HG03432 (cell line): ENCODE data around the gene CORO2A.

Experiments used
- ATAC-seq: cut with Tn5 transposase; IDR thresholded peaks from one replicate; pipeline ENCODE4 v1.9.1; 2021; ENCODE audit warnings: mild to moderate bottlenecking, moderate library complexity; ENCODE audit not compliant: unreplicated experiment

CORO2A gene

GRCh38 chr9:98220911-98221310 is 28.5 kb upstream of the CORO2A start:
- no peak for ATAC-seq

- no peak for ATAC-seq
Observed at GRCh38 chr9:98219794-98220370, 27.4 kb upstream of the CORO2A start.

DNA sequence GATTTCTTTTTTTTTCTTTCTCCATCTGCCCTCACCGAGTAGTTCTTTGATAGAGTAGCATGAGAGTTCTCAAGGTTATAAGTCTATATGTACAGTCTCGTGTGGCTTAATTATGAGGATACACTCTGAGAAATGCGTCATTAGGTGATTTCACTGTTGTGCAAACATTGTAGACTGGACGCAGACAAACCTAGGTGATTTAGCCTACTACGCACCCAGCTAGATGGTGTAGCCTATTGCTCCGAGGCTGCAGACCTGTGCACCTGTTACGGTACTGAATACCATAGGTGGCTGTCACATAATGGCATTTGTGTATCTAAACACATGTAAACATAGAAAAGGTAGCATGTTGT is 26.9 kb upstream of the CORO2A start:
- no peak for ATAC-seq

DNA sequence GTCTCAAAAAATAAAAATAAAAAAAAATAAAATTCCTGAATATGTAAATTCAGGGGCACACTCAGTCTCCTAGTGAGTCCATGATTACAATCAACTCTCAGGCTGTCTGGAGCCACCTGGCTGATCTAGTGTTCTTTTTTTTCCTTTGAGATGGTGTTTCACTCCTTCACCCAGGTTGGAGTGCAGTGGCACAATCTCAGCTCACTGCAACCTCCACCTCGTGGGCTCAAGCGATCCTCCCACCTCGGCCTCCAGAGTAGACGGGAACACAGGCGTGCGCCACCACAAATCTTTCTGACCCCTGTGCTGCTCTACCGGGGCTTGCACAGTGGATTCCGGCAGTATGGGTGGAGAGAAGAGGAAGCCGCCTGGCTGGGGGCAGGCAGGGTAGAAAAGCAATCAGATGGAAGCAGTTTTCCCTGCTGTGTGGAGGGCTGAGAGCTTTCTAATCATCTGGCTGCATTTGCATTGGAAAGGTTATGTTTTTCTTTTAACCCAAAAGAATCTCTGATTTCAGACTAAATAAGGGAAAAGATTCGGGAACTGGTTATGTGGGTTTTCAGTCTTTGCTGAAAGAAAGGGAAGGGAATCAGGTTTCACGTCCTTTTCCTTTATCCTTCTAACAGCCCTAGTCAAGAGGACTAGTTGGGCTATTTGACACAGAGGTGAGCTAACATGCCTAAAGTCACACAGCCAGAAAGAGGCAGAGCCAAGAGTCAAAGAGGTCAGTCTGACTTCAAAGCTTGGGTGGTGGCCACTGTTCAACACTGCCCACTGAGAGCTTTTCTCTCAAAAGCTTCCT is 26.3 kb upstream of the CORO2A start:
- no peak for ATAC-seq

DNA sequence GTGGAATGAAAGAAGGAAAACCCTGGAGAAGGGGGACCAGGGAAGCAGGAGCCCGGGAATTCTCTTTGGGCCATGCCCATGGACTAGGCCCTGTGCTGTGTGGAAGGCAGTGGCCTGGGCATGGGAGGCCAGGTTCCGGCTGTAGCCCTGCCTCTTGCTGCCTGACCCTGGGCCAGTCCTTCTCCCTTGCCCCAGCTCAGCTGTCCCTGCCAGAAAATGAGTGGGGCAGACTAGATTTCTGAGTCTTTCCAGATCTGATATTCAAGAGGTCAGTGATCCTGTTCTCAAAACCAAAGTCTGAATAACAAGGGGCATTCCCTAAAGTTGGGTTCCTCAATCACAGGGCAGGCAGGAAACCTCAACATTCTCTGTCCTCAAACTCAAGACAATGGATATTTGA is 24.8 kb upstream of the CORO2A start:
- no peak for ATAC-seq

DNA sequence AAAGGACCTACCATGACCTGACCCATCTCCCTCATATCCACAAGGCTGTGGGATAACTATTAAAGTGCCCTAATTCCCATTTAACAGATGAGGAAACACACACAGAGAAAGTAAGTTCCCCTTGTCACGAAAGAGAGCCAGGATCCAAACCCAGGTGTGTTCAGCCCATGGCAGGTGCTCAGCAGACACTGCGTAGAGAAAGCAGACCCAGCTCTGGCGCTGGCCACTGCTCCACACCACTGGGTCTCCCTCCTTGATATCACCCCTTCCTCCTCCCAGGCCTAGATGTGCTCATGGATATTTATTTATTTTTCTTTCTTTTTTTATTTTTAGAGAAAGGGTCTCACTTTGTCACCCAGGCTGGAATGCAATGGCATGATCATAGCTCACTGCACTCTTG is 24.0 kb upstream of the CORO2A start:
- no peak for ATAC-seq

- ATAC-seq: no peak
Observed at GRCh38 chr9:98215821-98216220, 23.4 kb upstream of the CORO2A start.

DNA sequence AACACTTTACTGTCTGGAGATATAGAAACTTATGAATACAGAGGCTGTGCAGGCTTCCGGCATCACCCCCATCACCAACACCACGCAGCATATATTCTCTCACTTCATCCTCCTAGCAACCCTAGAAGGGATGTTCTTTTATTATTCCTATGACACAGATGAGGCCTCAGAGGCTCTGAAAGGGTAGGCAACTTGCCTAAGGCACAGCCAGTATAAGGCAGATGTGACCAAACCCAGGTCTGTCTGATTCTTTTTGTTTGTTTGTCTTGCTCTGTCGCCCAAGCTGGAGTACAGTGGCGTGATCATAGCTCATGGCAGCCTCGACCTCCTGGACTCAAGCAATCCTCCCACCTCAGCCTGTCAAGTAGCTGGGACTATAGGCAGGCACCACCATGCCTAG is 22.8 kb upstream of the CORO2A start:
- no peak for ATAC-seq

GRCh38 chr9:98214811-98215210 is 22.4 kb upstream of the CORO2A start:
- ATAC-seq: no peak

DNA sequence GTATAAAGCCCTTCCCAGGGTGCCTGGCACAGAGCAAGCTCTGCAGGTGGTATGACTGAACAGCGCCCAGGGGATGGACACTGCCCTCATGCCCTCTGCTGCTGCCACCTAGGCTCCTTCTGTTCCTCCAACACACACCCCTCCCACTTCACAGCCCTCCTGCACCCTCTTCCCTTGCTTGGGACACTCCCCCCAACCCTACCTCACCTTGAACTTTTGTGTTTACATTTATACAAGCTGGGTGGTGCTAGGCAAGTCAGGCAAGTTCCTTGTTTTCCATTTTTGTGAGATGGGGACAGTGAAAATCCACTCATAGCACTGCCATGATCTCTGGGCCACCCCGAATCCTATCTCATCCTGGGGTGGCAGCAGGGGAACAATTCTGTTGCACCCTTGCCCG is 18.8 kb upstream of the CORO2A start:
- no peak for ATAC-seq

DNA sequence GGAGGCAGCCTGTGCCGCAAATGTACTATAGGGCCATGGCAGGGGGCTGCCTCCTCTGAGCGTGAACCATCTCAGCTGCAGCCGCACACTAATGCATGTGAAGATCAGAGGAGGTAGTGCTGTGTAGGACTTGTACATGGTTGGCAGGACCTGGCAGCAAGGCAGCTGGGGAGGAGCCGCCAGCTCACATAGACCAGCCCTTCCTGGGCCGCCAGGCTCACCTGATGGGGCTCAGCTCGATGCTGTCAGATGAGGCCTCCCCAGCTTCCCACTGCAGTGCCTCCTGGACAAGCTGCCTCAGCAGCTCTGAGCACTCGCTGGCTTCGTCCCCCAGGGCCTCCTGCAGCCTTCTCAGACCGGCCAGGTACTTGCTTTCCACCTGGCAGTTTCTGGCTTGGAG is 18.0 kb upstream of the CORO2A start:
- no peak for ATAC-seq

- no peak for ATAC-seq
Observed at GRCh38 chr9:98209530-98209929, 17.1 kb upstream of the CORO2A start.

DNA sequence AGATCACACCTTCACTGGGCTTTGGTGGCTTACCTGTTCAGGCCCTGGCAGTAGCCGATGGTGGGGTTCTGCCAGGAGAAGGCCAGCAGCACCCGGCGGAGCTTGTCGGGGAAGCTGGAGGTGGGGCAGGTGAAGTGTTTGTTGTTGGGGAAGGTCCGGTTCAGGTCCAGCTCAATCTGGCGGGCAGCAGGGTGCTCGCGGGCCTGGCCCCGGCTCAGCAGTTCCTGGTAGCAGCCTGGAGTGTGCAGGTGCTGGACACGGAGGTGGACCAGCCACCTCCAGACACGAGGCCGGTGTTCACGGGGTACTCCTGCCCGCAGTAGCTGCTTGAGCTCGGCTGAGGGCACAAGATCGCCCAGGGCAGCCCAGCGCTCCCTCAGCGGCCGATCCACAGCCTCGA is 16.2 kb upstream of the CORO2A start:
- no peak for ATAC-seq

DNA sequence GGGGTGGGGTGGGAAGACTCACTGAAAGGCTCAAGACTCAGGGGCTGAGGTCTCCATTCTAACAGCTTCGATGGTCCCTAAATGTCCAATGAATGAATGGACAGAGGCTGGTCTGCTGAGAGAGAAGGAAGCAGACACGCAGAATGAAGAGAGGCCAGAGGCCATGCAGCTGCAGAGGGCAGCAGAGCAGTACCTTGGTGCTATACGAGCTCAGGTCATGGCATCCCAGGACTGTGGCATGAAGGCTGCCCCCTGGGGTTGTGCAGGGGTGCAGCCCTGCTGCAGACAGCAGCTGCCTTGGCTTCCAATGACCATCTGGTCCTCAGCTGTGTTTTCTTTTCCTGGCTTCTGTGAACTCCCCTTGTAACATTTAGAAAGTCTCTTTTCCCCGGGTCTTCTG is 15.2 kb upstream of the CORO2A start:
- no peak for ATAC-seq

GRCh38 chr9:98206754-98207153 is 14.3 kb upstream of the CORO2A start:
- no peak for ATAC-seq

DNA sequence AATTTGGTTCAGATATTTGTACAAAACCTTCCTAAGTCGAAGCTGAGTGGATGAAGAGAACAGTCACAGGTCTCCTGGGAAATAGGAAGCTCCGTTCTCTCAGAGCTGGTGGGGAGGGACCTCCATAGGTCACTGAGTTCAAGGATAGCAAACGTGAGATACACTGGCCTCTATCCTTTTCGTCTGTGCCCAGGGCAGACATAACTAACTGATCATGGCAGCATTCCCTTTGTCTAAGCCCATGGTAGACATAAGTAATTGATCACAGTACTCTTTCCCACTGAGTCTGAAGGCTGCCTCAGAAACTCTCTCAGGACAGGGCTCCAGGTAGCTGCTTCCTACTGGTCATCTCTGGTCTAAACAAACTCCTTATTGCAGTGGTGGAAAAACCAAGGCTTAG is 12.3 kb upstream of the CORO2A start:
- no peak for ATAC-seq

GRCh38 chr9:98203153-98203552 is 10.7 kb upstream of the CORO2A start:
- no peak for ATAC-seq

DNA sequence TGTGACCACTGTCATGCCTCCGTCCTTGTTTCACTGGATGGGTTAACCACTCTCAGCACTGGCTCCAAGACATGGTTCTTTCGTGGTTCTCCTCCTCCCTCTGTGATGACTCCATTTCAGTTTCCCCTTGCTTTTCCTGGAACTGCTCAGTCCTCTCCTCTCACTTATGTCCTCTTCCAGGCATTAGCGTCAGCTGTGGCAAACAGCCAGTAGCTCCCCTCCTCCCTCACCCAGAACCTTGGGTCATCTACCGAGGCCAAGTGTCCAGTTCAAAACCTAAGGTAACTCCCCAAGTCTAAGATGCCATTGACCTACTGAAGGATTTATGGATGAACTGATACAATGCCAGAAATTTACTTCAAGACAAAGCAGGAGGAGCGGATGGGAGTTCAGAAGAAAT is 9.8 kb upstream of the CORO2A start:
- ATAC-seq: no peak

GRCh38 chr9:98201749-98202148 is 9.3 kb upstream of the CORO2A start:
- no peak for ATAC-seq

DNA sequence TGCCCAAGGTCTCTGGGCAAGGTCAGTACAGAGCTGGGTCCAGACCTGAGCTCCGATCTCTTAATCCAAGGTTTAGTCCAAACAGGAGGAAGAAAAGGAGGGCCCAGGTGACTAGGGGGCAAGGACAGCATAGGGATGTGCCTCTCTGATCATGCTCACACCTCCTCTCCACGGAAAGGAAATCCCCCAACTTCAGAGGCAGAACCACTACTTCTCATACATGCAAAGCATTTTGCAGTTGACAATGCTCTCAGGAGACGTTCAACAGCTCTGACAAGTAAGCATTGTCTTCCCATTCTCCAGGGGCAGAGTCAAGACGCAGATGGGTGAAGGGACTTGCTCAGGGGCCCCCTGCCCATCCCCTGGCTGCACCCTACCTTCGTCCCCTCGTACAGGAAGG is 8.7 kb upstream of the CORO2A start:
- ATAC-seq: peak; percentile 67

DNA sequence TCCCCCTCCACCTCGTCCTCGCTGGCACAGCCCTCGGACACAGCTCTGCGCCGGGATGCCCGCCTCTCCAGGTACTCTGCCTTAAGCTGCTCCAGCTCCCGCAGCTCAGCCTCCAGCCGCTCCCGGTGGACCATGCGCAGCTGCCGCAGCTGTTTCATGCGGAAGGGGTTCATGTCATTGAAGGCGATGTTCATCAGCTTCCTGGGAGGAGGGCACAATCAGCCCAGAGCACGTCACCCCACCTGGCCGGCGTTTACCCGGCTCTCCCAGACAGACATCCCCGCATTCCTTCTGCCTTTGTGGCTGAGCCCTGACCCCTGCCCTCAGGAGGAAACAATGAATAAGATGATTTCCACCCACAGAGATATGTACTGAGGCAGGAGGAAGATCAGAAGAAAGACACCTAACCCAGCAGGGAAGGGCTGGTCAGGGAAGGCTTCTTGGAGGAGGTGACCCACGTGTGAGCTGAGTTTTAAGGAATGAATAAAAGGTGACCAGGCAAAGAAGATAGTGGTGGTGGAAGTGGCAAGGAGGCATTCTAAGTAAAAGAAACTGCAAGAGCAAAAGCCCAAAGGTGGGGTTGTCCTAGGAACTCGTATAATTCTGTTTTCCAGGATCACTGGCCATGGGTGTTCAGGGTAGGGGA is 7.1 kb upstream of the CORO2A start:
- no peak for ATAC-seq

DNA sequence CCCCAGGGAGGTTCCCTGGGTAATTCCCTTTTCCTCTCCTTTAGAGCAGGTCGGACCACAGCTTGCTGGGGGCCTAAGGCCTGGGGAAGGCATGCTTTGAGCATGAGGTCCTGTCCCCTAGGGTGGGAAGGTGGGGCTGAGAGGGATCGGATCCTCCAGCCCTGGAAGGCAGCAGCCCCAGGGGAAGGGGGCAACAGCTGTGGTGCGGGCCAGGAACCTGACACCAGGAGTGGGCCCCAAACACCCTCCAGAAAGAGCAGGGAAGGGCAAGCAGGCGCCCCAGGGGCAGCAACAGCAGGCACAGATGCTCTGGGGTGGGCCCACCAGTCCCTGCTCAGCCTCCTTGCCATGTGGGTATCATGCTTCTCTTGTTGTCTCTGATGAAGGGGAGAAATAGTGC is 3.2 kb upstream of the CORO2A start:
- ATAC-seq: no peak
